Measurements from ENCODE around the gene COLGALT1.

The COLGALT1 gene

DNA sequence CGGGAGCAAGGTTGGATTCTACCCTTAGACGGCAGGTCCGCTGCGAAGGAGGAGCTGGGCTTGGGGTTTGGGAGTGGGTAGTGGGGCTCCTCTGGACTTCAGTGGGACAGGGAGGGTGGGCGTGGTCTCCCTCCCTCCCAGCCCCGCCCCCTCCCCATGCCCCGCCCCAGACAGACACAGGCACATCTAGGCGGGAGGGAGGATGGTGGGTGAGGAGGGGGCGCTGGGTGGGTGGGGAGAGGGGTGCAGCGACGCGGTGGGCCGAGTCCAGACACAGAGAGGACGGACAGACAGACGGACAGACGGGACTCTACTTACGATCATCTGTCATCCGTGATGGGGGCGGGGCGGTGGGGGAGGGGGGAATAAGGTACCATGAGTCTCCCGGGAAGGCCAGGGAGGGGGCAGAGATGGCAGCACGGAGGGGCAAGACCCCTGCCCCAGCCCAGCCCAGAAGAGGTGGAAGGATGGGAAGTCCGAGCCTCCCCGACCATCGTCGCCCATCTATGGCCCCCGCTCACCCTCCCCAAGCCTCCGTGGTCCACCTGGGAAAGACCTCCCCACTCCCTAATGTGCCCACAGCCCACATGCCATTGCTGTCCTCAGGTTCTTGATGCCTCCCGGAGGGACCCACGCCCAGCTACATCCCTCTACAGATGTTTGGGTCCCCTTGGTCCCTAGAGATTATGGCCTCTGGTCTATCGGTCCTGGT lies 67.9 kb downstream of the COLGALT1 start:
- no peak for DNase-seq (ENCODE audit: low read depth in 2 of 2)

DNA sequence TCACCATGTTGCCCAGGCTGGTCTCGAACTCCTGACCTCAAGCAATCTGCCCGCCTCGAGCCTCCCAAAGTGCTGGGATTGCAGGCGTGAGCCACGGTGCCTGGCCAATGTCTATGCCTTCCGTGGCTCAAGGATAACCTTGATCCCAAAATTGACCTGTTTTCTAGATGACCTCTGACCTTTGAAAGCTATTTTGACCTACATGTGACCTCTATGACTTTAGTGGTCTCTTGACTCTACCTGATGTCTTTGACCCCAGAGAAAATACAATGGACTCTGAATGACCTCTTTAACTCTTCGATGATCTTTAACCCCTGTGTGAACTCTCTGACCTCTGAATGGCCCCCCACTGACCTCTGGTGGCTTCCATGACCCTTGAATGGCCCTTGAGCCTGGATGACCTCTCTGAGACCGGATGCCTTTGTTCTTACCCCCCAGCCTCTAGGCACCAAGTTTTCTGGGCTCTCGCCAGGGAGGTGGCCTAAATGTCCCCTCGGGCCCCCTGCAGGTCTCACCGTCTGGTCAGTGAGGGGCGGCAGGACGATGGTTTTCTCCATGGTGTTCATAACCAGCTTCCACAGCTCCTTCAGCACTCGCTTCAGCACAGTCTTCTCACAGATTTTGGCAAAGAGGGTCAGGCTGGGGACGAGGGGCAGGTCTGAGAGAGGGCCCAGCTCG lies 69.0 kb downstream of the COLGALT1 start:
- no peak for DNase-seq (ENCODE audit: low read depth in 2 of 2)

DNA sequence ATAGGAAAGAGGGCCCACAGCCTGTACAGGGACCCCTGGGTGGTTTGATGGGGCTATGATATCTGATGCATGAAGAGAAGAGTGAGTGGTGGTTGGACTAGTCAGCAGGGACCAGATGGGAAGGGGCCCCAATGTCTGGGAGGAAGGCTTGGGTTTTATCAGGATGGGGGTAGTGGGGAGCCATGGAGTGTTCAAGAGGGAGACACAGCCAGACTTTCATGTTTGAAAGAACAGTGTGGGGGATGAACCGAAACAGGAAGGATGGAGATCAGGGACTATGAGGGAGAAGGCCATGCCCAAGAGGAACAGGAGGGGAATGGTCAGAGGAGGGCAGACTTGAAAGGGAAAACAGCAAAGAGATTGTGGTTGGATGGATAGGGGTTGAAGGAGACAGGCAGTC lies 69.6 kb downstream of the COLGALT1 start:
- DNase-seq (ENCODE audit: low read depth in 2 of 2) = no peak

DNA sequence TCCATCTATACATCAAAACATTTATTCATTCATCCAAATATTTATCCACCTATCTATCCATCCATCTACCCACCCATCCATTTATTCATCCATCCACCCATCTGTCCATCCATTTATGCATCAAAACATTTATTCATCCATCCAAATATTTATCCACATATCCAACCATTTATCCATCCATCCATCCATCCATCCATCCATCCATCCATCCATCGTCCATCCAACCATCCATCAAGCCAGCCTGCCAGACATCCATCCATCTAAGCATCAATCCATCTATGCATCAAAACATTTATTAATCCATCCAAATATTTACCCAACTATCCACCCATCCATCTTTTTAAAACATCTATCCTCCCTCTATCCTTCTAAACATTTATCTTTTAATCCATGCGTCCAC lies 70.5 kb downstream of the COLGALT1 start:
- no peak for DNase-seq (ENCODE audit: low read depth in 2 of 2)

DNA sequence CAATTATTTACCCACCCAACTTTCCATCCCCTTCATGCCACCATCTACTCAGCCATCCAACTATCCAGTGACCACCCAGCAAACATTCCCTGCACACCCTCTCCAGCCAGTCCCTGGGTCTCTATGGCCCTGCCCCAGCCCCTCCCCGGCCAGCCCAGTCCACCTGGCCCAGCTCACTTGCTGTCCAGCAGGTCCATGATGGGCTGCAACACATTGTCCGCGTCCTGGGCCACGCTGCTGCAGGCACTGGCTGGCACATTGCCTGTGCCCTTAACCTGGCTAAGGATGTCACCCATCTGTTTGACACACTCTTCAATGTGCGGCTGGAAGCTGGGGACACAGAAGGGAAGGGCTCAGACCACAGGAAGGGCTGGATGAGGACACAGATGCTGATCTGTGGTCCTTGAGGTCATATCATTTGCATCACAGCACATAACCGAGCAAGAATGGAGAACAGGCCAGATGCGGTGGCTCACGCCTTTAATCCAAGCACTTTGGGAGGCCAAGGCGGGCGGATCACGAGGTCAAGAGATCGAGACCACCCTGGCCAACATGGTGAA lies 71.1 kb downstream of the COLGALT1 start:
- DNase-seq (ENCODE audit: low read depth in 2 of 2) = no peak

DNA sequence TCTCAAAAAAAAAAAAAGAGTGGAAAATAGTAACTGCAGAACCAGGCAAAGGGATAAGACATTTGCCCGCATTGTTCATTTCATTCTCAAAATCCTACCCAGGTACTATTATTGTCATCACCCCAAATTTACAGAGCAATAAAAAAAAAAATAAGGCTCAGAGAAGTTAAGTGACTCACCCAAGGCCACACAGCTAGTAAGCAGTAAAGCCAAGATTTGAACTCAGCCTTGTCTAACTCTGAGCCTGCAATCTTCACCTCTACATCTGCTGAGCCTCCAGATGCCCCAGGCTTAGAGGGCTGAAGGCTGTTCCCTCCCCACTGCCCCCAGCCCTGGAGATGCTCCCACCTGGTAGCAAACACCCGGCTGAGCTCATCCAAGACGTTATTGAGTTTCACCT lies 71.7 kb downstream of the COLGALT1 start:
- DNase-seq (ENCODE audit: low read depth in 2 of 2) = no peak

DNA sequence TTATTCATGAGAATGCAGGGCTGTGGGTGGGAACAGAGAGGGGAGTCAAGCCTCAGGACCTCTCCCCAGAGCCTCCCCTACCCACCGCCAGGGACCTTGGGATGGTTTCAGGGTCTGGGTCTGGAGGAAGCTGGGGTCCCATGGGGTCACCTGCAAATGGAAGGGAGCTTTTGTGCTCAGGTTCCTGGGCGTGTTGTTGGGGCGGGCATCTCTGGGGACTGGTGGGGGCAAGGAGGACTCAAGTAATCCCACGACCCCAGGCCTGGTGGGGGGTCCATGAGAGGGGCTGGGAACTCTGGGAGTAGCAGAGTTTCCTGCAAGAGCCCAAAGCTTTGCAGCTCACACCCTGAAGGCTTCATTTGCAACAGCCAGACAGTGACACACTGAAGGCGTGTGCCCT lies 72.5 kb downstream of the COLGALT1 start:
- DNase-seq (ENCODE audit: low read depth in 2 of 2) = no peak

DNA sequence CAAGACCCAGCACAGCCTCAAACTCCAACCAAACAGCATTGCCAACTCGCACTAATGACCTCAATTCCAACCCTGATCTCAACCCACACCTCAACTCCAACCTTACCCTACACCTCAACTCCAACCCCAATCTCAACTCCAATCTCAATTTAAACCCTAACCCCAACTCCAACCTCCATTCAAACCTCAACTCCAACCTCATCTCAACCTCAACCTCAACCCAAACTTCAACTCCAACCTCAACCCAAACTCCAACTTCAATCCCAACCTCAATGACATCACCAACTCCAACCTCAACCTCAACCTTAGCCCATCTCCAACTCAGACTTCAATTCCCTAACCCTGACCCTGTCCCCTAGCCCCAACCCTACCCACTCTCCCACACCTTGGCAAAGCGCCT lies 74.3 kb downstream of the COLGALT1 start:
- DNase-seq (ENCODE audit: low read depth in 2 of 2) = no peak

DNA sequence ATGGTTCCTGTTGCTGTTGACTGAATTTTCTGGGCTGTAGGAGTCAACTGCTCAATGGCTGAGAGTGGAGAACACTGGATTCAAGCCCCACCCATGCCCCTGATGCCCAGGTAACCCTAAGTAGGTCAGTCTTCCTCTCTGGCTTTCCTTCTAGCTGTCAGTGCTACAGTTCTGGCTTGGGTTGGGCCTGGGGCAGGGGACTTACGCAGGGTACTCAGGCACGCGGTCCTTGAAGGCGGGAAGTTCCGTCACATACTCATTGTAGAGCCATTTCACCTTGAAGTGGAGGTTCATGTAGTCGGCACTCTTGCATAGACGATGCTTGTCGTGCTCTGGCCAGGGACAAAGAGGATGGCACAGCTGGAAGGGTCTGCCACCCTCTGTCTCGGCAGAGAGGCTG lies 77.1 kb downstream of the COLGALT1 start:
- DNase-seq (ENCODE audit: low read depth in 2 of 2) = no peak
